Measurements from ENCODE around the gene XYLT2.

DNA sequence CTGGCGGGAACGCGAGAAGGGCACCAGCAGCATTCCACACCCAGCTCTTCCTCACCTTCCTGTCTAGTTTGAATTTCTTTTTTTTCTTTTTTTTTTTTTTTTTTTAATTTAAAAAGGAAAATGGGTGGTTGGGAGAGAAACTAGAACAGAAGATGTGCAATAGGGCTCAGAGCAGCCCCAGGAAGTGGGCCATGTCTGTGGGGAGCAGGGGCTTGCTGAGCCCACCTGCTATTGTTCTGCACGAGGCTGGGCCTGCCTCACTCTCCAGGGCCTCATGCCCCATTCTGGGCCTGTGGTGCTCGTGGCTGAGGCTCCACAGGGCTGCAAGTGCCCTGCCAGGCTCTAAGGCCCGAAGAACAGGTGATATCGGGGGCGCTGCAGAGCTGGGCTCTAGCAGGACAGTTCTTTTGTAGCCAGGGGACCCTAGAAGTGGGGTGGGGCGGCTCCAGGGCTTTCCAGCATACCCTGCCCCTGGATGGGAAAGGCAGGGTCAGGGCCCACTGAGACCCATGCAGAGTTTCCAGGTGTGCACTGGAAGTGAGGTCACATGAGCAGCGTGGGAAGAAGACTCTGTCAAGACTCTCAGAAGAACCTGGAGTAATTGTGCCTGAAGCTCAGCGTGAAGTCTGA, 14.7 kb downstream of the XYLT2 start:
- no peak for TF ChIP-seq EZH2 (IDR thresholded peaks at IDR 0.05; ENCODE audit: borderline replicate concordance, low read depth, low read length, severe bottlenecking)
- TF ChIP-seq, protein P1, sequence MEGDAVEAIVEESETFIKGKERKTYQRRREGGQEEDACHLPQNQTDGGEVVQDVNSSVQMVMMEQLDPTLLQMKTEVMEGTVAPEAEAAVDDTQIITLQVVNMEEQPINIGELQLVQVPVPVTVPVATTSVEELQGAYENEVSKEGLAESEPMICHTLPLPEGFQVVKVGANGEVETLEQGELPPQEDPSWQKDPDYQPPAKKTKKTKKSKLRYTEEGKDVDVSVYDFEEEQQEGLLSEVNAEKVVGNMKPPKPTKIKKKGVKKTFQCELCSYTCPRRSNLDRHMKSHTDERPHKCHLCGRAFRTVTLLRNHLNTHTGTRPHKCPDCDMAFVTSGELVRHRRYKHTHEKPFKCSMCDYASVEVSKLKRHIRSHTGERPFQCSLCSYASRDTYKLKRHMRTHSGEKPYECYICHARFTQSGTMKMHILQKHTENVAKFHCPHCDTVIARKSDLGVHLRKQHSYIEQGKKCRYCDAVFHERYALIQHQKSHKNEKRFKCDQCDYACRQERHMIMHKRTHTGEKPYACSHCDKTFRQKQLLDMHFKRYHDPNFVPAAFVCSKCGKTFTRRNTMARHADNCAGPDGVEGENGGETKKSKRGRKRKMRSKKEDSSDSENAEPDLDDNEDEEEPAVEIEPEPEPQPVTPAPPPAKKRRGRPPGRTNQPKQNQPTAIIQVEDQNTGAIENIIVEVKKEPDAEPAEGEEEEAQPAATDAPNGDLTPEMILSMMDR (IDR thresholded peaks at IDR 0.05; ENCODE audit: borderline replicate concordance, extremely low read depth, low read length, poor library complexity, severe bottlenecking) = no peak

Measured in DND-41 (cell line).